Naive B cell (primary cell): Measurements from ENCODE around the gene ERBIN. TPM values are rescaled to one million over a fixed set of nuclear protein-coding genes. Genes with fewer than 3 reads are reported as not detected.
"Not testable (repeated sequence)": the region's sequence is repeated elsewhere in the genome, so short reads cannot be mapped to it uniquely, and the experiment has no call there.

Experiments
- ATAC-seq, 2 donors: fragments of 150-1000 bp; cut with Tn5 transposase; 2 replicates each; pipeline ENCODE4 v1.10.0; 2021; ENCODE audit warnings: low read depth in 2 of 2, mild to moderate bottlenecking in 2 of 2, moderate library complexity in 2 of 2
- DNase-seq: peaks from one replicate; pipeline ENCODE4 v3.0.0; 2022
- H3K27ac Mint-ChIP-seq, 6 donors: one replicate each; pipeline ENCODE4 v1.8.0; 2020 to 2022; ENCODE audit warnings: mild to moderate bottlenecking in 6 of 6, mixed read lengths in 6 of 6, moderate library complexity in 5 of 6, inconsistent platforms in 2 of 6
- H3K27me3 Mint-ChIP-seq, 3 donors: one replicate each; pipeline ENCODE4 v1.8.0; 2021 to 2022; ENCODE audit warnings: mixed read lengths in 3 of 3, mild to moderate bottlenecking in 1 of 3
- H3K36me3 Mint-ChIP-seq, 2 donors: one replicate each; pipeline ENCODE4 v1.8.0; 2020 to 2022; ENCODE audit warnings: mixed read lengths in 2 of 2, inconsistent platforms in 1 of 2, mild to moderate bottlenecking in 1 of 2
- H3K4me1 Mint-ChIP-seq, 3 donors: one replicate each; pipeline ENCODE4 v1.8.0; 2020 to 2022; ENCODE audit warnings: mixed read lengths in 3 of 3, inconsistent platforms in 1 of 3, mild to moderate bottlenecking in 1 of 3, moderate library complexity in 1 of 3
- H3K4me3 Mint-ChIP-seq, 8 donors: one replicate each; pipeline ENCODE4 v1.8.0; 2020 to 2022; ENCODE audit warnings: mild to moderate bottlenecking in 8 of 8, mixed read lengths in 8 of 8, moderate library complexity in 8 of 8, inconsistent platforms in 2 of 8
- H3K9me3 Mint-ChIP-seq, 7 donors: one replicate each; pipeline ENCODE4 v1.8.0; 2020 to 2022; ENCODE audit warnings: mixed read lengths in 7 of 7, mild to moderate bottlenecking in 5 of 7, inconsistent platforms in 2 of 7, moderate library complexity in 1 of 7
- polyA plus RNA-seq, 6 donors: library from polyadenylated mRNA; unstranded; fragments of 300-500 nt; fragmentation: Illumina TruSeq; gene quantifications; one replicate each; pipeline ENCODE4 v1.2.3, GENCODE V29; 2021; ENCODE audit warnings: low read depth in 6 of 6

The ERBIN gene
- polyA plus RNA-seq, 6 donors from 2014 or later: 18.4 to 57.6 (median 41.4) TPM

GRCh38 chr5:65902104-65902503, 24.3 kb upstream of the ERBIN start:
- no peaks in the 10 kb centered on the region for H3K4me1 Mint-ChIP-seq
- H3K36me3 Mint-ChIP-seq: no peaks in the 10 kb centered on the region
- H3K27me3 Mint-ChIP-seq: peaks cover 0 to 3% (median 0%) of the 10 kb centered on the region in 3 donors
- ATAC-seq (no peak), DNase-seq (no peak)
- H3K4me3 Mint-ChIP-seq: no peak overlapping the region
- no peaks in the 10 kb centered on the region for H3K9me3 Mint-ChIP-seq
- peak overlapping the region in 1 of 6 donors; percentile 32 for H3K27ac Mint-ChIP-seq

GRCh38 chr5:65903581-65903980, 22.8 kb upstream of the ERBIN start:
- H3K4me3 Mint-ChIP-seq: no peak overlapping the region
- no peaks in the 10 kb centered on the region for H3K9me3 Mint-ChIP-seq
- ATAC-seq: no peak
- no peak for DNase-seq
- peaks cover 0 to 3% (median 0%) of the 10 kb centered on the region in 3 donors for H3K27me3 Mint-ChIP-seq
- H3K27ac Mint-ChIP-seq: no peak overlapping the region
- H3K4me1 Mint-ChIP-seq: no peaks in the 10 kb centered on the region
- H3K36me3 Mint-ChIP-seq: no peaks in the 10 kb centered on the region

- Mint-ChIP-seq H3K27me3 (peaks cover 0 to 3% (median 0%) of the 10 kb centered on the region in 3 donors), H3K27ac (no peak overlapping the region), H3K4me1 (no peaks in the 10 kb centered on the region), H3K36me3 (no peaks in the 10 kb centered on the region), H3K9me3 (no peaks in the 10 kb centered on the region), H3K4me3 (no peak overlapping the region)
- no peak for DNase-seq
- no peak for ATAC-seq
These were observed 20.1 kb upstream of the ERBIN start for GRCh38 chr5:65906256-65906655.

DNA sequence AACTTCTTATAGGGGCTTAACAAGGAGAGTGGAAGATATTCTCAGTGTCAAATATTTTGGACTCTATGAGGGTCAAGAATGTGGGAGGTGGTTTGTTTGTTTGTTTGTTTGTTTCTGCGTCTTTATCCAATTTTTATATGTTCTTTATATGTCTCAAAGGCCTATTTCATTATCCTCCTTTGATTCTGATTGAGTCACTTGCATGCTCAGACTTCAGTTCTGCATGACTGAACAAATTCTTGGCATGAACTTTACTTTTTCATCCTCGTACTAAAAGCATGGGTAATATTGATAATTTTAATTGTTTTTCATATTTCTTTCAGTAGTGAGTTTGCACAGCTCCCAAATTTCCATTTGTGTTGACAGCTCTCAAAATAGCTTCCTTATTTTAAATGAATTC, 19.2 kb upstream of the ERBIN start:
- peaks cover 0 to under 1% (median 0%) of the 10 kb centered on the region in 3 donors for H3K27me3 Mint-ChIP-seq
- no peaks in the 10 kb centered on the region for H3K4me1 Mint-ChIP-seq
- ATAC-seq: no peak
- no peak overlapping the region for H3K27ac Mint-ChIP-seq
- H3K36me3 Mint-ChIP-seq: no peaks in the 10 kb centered on the region
- H3K9me3 Mint-ChIP-seq: no peaks in the 10 kb centered on the region
- no peak for DNase-seq
- H3K4me3 Mint-ChIP-seq: no peak overlapping the region

DNA sequence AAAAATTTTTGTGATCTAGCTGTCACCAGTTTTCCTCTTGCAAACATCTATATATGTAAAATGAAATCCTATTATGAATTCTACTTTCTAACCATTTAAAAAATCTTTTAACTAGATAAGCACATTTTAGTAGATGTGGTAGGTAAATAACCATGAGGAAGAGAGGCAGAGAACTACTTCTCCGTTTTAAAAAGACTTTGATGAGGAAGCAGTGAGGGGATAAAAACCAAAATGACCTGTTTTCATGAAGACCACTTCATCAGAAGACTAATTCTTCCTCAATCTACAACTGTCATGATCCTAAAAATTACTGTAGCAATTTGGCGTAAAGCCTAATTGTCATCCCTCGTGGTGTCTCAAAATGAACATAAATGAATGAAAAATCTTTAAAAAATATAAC, 15.7 kb upstream of the ERBIN start:
- no peaks in the 10 kb centered on the region for H3K36me3 Mint-ChIP-seq
- H3K4me3 Mint-ChIP-seq: no peak overlapping the region
- peaks cover 0 to 6% (median 4%) of the 10 kb centered on the region in 3 donors for H3K4me1 Mint-ChIP-seq
- ATAC-seq: no peak
- no peaks in the 10 kb centered on the region for H3K9me3 Mint-ChIP-seq
- H3K27me3 Mint-ChIP-seq: no peaks in the 10 kb centered on the region
- H3K27ac Mint-ChIP-seq: no peak overlapping the region
- no peak for DNase-seq

DNA sequence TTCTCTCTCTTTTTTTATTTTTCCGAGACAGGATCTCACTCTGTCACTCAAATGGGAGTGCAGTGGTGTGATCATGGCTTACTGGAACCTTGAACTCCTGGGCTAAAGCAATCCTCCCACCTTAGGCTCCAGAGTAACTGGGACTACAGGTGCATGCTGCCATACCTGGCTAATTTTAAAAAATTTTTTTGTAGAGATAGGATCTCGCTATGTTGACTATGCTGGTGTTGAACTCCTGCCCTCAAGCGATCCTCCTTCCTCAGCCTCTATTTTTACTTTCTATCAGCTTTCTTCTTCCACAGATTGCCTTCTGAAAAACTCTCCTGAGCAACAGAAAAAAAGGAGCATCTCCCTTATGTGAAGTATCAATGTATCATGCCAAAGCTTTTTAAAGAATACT, 14.1 kb upstream of the ERBIN start:
- no peaks in the 10 kb centered on the region for H3K9me3 Mint-ChIP-seq
- H3K27me3 Mint-ChIP-seq: no peaks in the 10 kb centered on the region
- H3K4me1 Mint-ChIP-seq: peaks cover 0 to 13% (median 10%) of the 10 kb centered on the region in 3 donors
- no peak for DNase-seq
- no peak for ATAC-seq
- H3K27ac Mint-ChIP-seq: peak overlapping the region in 1 of 6 donors; percentile 7
- H3K36me3 Mint-ChIP-seq: no peaks in the 10 kb centered on the region
- H3K4me3 Mint-ChIP-seq: no peak overlapping the region

DNA sequence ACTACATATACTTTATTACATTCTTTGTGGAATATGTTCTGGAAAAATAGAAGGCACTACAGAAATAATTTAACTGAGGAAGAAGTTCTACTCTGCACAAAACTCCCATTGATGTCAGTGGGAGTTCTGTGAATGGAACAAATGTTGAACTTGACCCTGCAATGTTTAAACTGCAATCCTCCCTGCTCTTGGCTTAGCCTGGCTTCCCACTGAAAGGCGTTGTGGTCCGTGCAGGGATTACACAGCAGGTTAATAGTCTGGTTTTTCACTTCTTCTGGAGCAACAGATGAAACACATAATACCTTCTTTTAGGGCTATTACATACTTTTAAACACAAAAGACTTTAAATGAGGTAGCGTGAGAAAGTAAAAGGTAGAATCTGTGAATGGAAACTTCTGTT, 12.9 kb upstream of the ERBIN start:
- H3K4me3 Mint-ChIP-seq: no peak overlapping the region
- no peaks in the 10 kb centered on the region for H3K9me3 Mint-ChIP-seq
- H3K27me3 Mint-ChIP-seq: no peaks in the 10 kb centered on the region
- DNase-seq (no peak), ATAC-seq (no peak)
- H3K4me1 Mint-ChIP-seq: peaks cover 0 to 14% (median 14%) of the 10 kb centered on the region in 3 donors
- no peak overlapping the region for H3K27ac Mint-ChIP-seq
- no peaks in the 10 kb centered on the region for H3K36me3 Mint-ChIP-seq

DNA sequence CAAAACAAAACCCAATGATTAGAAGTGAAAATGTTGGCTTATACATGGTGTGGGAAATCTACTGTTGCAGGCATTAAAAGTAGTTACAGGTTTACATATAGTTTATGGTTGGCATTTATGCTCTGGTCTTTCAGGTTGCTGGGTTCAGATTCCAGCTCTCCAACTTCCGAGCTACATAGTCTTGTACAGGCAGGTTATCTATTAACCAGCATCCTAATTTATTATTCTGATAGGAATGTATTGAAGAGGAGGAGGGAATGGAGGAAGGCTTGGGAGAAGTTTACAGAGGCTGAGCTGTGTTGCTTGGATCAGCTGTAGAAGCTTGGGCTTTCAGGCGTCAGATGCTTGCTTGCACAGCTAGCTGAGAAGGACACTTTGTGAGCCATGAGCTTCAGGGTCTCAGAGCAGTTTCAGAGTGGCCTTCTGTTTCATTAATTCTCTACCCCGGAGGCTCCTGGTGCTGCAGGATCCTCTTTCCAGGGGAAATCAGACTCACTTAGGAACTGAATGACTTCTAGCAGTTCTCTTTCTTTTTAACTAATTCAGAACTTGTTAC, 11.7 kb upstream of the ERBIN start:
- H3K27ac Mint-ChIP-seq: peak overlapping the region in 1 of 6 donors; percentile 7
- H3K9me3 Mint-ChIP-seq: no peaks in the 10 kb centered on the region
- H3K36me3 Mint-ChIP-seq: no peaks in the 10 kb centered on the region
- no peak for ATAC-seq
- H3K27me3 Mint-ChIP-seq: no peaks in the 10 kb centered on the region
- H3K4me1 Mint-ChIP-seq: peaks cover 0 to 14% (median 14%) of the 10 kb centered on the region in 3 donors
- no peak overlapping the region for H3K4me3 Mint-ChIP-seq
- DNase-seq: no peak

- not testable (repeated sequence) for H3K4me3 Mint-ChIP-seq
These were observed 10.7 kb upstream of the ERBIN start for GRCh38 chr5:65915661-65916060.

GRCh38 chr5:65916066-65916465, 10.3 kb upstream of the ERBIN start:
- no peaks in the 10 kb centered on the region for H3K27me3 Mint-ChIP-seq
- H3K27ac Mint-ChIP-seq: no peak overlapping the region
- peaks cover 0 to 14% (median 14%) of the 10 kb centered on the region in 3 donors for H3K4me1 Mint-ChIP-seq
- H3K36me3 Mint-ChIP-seq: no peaks in the 10 kb centered on the region
- H3K9me3 Mint-ChIP-seq: no peaks in the 10 kb centered on the region
- no peak overlapping the region for H3K4me3 Mint-ChIP-seq
- ATAC-seq: no peak
- no peak for DNase-seq

More at GRCh38 chr5:65915661-65916060, 10.7 kb upstream of the ERBIN start:
- not testable (repeated sequence) for ATAC-seq, H3K9me3 Mint-ChIP-seq, DNase-seq, H3K36me3 Mint-ChIP-seq, H3K27me3 Mint-ChIP-seq, H3K27ac Mint-ChIP-seq
- H3K4me1 Mint-ChIP-seq: peaks cover 0 to 14% (median 14%) of the 10 kb centered on the region in 3 donors

GRCh38 chr5:65916636-65917035, 9.7 kb upstream of the ERBIN start:
- Mint-ChIP-seq H3K4me1 (peaks cover 0 to 14% (median 14%) of the 10 kb centered on the region in 3 donors), H3K27ac (no peak overlapping the region), H3K4me3 (peak overlapping the region in 1 of 8 donors; percentile 35), H3K27me3 (no peaks in the 10 kb centered on the region), H3K9me3 (no peaks in the 10 kb centered on the region), H3K36me3 (no peaks in the 10 kb centered on the region)
- ATAC-seq: no peak
- DNase-seq: no peak

- H3K27ac Mint-ChIP-seq: no peak overlapping the region
- no peaks in the 10 kb centered on the region for H3K9me3 Mint-ChIP-seq
- no peaks in the 10 kb centered on the region for H3K27me3 Mint-ChIP-seq
- ATAC-seq (no peak), DNase-seq (no peak)
- no peaks in the 10 kb centered on the region for H3K36me3 Mint-ChIP-seq
- H3K4me1 Mint-ChIP-seq: peaks cover 4 to 20% (median 8%) of the 10 kb centered on the region in 3 donors
- H3K4me3 Mint-ChIP-seq: no peak overlapping the region
These were observed 6.6 kb upstream of the ERBIN start for GRCh38 chr5:65919773-65920172.

GRCh38 chr5:65923339-65923738, 3.0 kb upstream of the ERBIN start:
- Mint-ChIP-seq H3K27me3 (no peaks in the 10 kb centered on the region), H3K36me3 (no peaks in the 10 kb centered on the region), H3K9me3 (no peaks in the 10 kb centered on the region), H3K4me3 (peak overlapping the region in 1 of 8 donors; percentile 98), H3K27ac (peak overlapping the region in 3 of 6 donors; percentile 15 to 51 (median 40)), H3K4me1 (peaks cover 1 to 20% (median 11%) of the 10 kb centered on the region in 3 donors)
- DNase-seq (no peak), ATAC-seq (no peak)

- no peaks in the 10 kb centered on the region for H3K36me3 Mint-ChIP-seq
- peaks cover 4 to 23% (median 15%) of the 10 kb centered on the region in 3 donors for H3K4me1 Mint-ChIP-seq
- ATAC-seq (peak in 1 of 2 donors; percentile 0), DNase-seq (no peak)
- H3K27ac Mint-ChIP-seq: peak overlapping the region; percentile 62 to 98 (median 96)
- peak overlapping the region; percentile 80 to 98 (median 96) for H3K4me3 Mint-ChIP-seq
- no peaks in the 10 kb centered on the region for H3K27me3 Mint-ChIP-seq
- H3K9me3 Mint-ChIP-seq: no peaks in the 10 kb centered on the region
These were observed 1.9 kb upstream of the ERBIN start for GRCh38 chr5:65924366-65925043.
